ENCODE results near the gene SPEG. TPM values are rescaled to one million over a fixed set of nuclear protein-coding genes. Genes with fewer than 3 reads are reported as not detected.

The SPEG gene
- total RNA-seq, 3 donors from 2014 or later (not counting 1 experiment from before 2014, with no cell fraction given), result 0.35 to 1.5 (median 1.2) TPM

GRCh38 chr2:219408631-219409030 is 26.0 kb upstream of the SPEG start:
- WGBS (ENCODE audit: insufficient coverage), result 77% methylated on average over 5 of the region's 8 CpGs

DNA sequence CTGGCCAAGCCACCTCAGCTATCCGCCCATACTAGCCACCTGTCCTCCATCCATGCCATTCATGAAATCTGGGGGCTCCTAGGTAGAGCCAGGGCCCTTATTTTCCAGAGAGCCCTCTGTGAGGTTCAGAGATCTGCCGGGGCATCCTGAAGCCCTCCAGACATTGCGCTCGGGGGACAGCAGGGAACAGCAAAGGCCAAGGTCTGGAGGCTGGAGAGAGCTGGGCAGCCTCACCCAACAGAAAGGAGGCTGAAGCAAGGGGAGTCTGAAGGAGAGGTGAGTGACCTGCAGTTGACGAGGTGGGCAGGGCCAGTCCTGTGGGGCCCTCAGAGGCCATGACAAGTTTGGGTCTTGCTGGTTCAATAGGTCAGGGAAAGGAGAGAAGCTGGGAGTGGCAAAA is 25.0 kb upstream of the SPEG start:
- Histone ChIP-seq H3K9me3 (ENCODE audit: control insufficient read depth, insufficient read depth, low read length) (peaks cover 2% of the 10 kb centered on the region), H3K4me3 (ENCODE audit: low read length) (no peak overlapping the region), H3K27me3 (ENCODE audit: control insufficient read depth, insufficient read depth, low read length) (peaks cover 3% of the 10 kb centered on the region), H3K4me1 (ENCODE audit: control insufficient read depth, insufficient read depth, low read length) (no peaks in the 10 kb centered on the region), H3K27ac (ENCODE audit: low read length) (no peak overlapping the region), H3K36me3 (ENCODE audit: control insufficient read depth, insufficient read depth, low read length) (no peaks in the 10 kb centered on the region)
- intact Hi-C loops (cut with micrococcal nuclease), result no loop called here
- Mint-ChIP-seq H3K4me3 (no peak overlapping the region), H3K4me1 (no peaks in the 10 kb centered on the region), H3K36me3 (no peaks in the 10 kb centered on the region), H3K27ac (no peak overlapping the region), H3K9me3 (no peaks in the 10 kb centered on the region), H3K27me3 (ENCODE audit: low read depth in 2 of 2) (peaks cover 15 to 17% of the 10 kb centered on the region in 2 donors)
- DNase-seq, result no peak
- no peak for TF ChIP-seq CTCF (IDR thresholded peaks at IDR 0.05)
- ATAC-seq, result no peak
- 89% methylated on average over 5 of the region's 5 CpGs for WGBS (ENCODE audit: insufficient coverage)

More at GRCh38 chr2:219408631-219409030, 26.0 kb upstream of the SPEG start:
- intact Hi-C loops (cut with micrococcal nuclease), result no loop called here
- TF ChIP-seq CTCF (IDR thresholded peaks at IDR 0.05), result no peak
- no peak for DNase-seq
- Histone ChIP-seq H3K9me3 (ENCODE audit: control insufficient read depth, insufficient read depth, low read length) (peaks cover 2% of the 10 kb centered on the region), H3K27me3 (ENCODE audit: control insufficient read depth, insufficient read depth, low read length) (peaks cover 3% of the 10 kb centered on the region), H3K27ac (ENCODE audit: low read length) (no peak overlapping the region), H3K4me3 (ENCODE audit: low read length) (no peak overlapping the region), H3K36me3 (ENCODE audit: control insufficient read depth, insufficient read depth, low read length) (no peaks in the 10 kb centered on the region), H3K4me1 (ENCODE audit: control insufficient read depth, insufficient read depth, low read length) (no peaks in the 10 kb centered on the region)
- Mint-ChIP-seq H3K27ac (no peak overlapping the region), H3K4me1 (no peaks in the 10 kb centered on the region), H3K27me3 (ENCODE audit: low read depth in 2 of 2) (peaks cover 11 to 17% of the 10 kb centered on the region in 2 donors), H3K36me3 (no peaks in the 10 kb centered on the region), H3K4me3 (no peak overlapping the region), H3K9me3 (no peaks in the 10 kb centered on the region)
- no peak for ATAC-seq

DNA sequence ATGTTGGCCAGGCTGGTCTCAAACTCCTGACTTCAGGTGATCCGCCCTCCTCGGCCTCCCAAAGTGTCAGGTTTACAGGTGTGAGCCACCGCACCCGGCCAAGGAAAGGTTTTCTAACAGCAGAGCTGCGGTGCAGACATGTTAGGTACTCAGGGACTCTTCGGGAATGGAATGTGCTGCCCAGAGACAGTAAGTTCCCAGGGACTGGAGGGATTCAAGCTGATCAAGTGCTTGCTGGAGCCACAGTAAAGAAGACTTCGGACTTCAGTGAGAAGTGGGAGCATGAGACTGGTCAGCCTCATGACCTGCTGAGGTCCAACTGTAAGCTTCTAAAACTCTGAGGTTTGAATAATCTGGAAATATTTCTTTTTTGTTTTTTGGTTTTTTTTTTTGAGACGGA is 24.3 kb upstream of the SPEG start:
- 91% methylated on average over 8 of the region's 8 CpGs for WGBS (ENCODE audit: insufficient coverage)
- Mint-ChIP-seq H3K27ac (no peak overlapping the region), H3K4me3 (no peak overlapping the region), H3K27me3 (ENCODE audit: low read depth in 2 of 2) (peaks cover 15 to 17% of the 10 kb centered on the region in 2 donors), H3K9me3 (no peaks in the 10 kb centered on the region), H3K36me3 (no peaks in the 10 kb centered on the region), H3K4me1 (no peaks in the 10 kb centered on the region)
- peaks cover 3% of the 10 kb centered on the region for H3K27me3 ChIP-seq (ENCODE audit: control insufficient read depth, insufficient read depth, low read length)
- H3K27ac ChIP-seq (ENCODE audit: low read length), result no peak overlapping the region
- H3K9me3 ChIP-seq (ENCODE audit: control insufficient read depth, insufficient read depth, low read length), result peaks cover 2% of the 10 kb centered on the region
- H3K4me3 ChIP-seq (ENCODE audit: low read length), result no peak overlapping the region
- TF ChIP-seq CTCF (IDR thresholded peaks at IDR 0.05), result no peak
- intact Hi-C loops (cut with micrococcal nuclease), result no loop called here
- ATAC-seq (no peak), DNase-seq (no peak)
- no peaks in the 10 kb centered on the region for H3K36me3 ChIP-seq (ENCODE audit: control insufficient read depth, insufficient read depth, low read length)
- no peaks in the 10 kb centered on the region for H3K4me1 ChIP-seq (ENCODE audit: control insufficient read depth, insufficient read depth, low read length)

- Histone ChIP-seq H3K4me3 (ENCODE audit: low read length) (no peak overlapping the region), H3K36me3 (ENCODE audit: control insufficient read depth, insufficient read depth, low read length) (no peaks in the 10 kb centered on the region), H3K27ac (ENCODE audit: low read length) (no peak overlapping the region), H3K27me3 (ENCODE audit: control insufficient read depth, insufficient read depth, low read length) (peaks cover 8% of the 10 kb centered on the region), H3K9me3 (ENCODE audit: control insufficient read depth, insufficient read depth, low read length) (peaks cover 2% of the 10 kb centered on the region), H3K4me1 (ENCODE audit: control insufficient read depth, insufficient read depth, low read length) (no peaks in the 10 kb centered on the region)
- intact Hi-C loops (cut with micrococcal nuclease), result no loop called here
- Mint-ChIP-seq H3K27ac (no peak overlapping the region), H3K4me3 (no peak overlapping the region), H3K9me3 (no peaks in the 10 kb centered on the region), H3K36me3 (no peaks in the 10 kb centered on the region), H3K27me3 (ENCODE audit: low read depth in 2 of 2) (peaks cover 20 to 27% of the 10 kb centered on the region in 2 donors), H3K4me1 (peaks cover 0 to 3% of the 10 kb centered on the region in 2 donors)
- no peak for TF ChIP-seq CTCF (IDR thresholded peaks at IDR 0.05)
- WGBS (ENCODE audit: insufficient coverage), result 84% methylated on average over 4 of the region's 4 CpGs
- DNase-seq (no peak), ATAC-seq (no peak)
These were observed 19.8 kb upstream of the SPEG start for GRCh38 chr2:219414857-219415256.
